Measurements from ENCODE around the gene ZNF600.
"Not testable (repeated sequence)": the region's sequence is repeated elsewhere in the genome, so short reads cannot be mapped to it uniquely, and the experiment has no call there.

The ZNF600 gene

GRCh38 chr19:52786464-52787354 is at the start of gene ZNF600:
ZNF600 (minus strand) TSS chr19:52786791; CDS start chr19:52778888, 7,903 bp downstream.
- H4K20me1 ChIP-seq (ENCODE audit: control insufficient read depth, insufficient read depth, low read depth, low read length); H3K9me2 ChIP-seq (replicated peaks; ENCODE audit: control insufficient read depth, low read length); H3K27ac ChIP-seq (ENCODE audit: low read depth, low read length): not testable (repeated sequence)

GRCh38 chr19:52834289-52834688 is 47.7 kb upstream of the ZNF600 start:
- not testable (repeated sequence) for H3K27ac ChIP-seq (ENCODE audit: low read depth, low read length); H3K4me1 ChIP-seq (ENCODE audit: control insufficient read depth, low read length); H3K4me2 ChIP-seq (ENCODE audit: low read length); H3K4me3 ChIP-seq (ENCODE audit: low read length); H3K9me3 ChIP-seq (ENCODE audit: control insufficient read depth, insufficient read depth, low read length); H3F3A ChIP-seq (ENCODE audit: control insufficient read depth, insufficient read depth); H3K9me2 ChIP-seq (replicated peaks; ENCODE audit: control insufficient read depth, low read length); H3K27me3 ChIP-seq (ENCODE audit: control insufficient read depth, low read length); H3K79me2 ChIP-seq (ENCODE audit: control insufficient read depth, low read length); H4K20me1 ChIP-seq (ENCODE audit: control insufficient read depth, insufficient read depth, low read depth, low read length)
- H3K36me3 ChIP-seq (ENCODE audit: control insufficient read depth, low read length) = peaks cover 26% of the 10 kb centered on the region

More at GRCh38 chr19:52786464-52787354, at the start of gene ZNF600:
- peak within 1 kb of the TSS; percentile 69 for H3K4me2 ChIP-seq (ENCODE audit: low read length)
- peak within 1 kb of the TSS; percentile 94 for H3K4me3 ChIP-seq (ENCODE audit: low read length)
- H3F3A ChIP-seq (ENCODE audit: control insufficient read depth, insufficient read depth); H3K4me1 ChIP-seq (ENCODE audit: control insufficient read depth, low read length); H3K27me3 ChIP-seq (ENCODE audit: control insufficient read depth, low read length); H3K9me3 ChIP-seq (ENCODE audit: control insufficient read depth, insufficient read depth, low read length); H3K36me3 ChIP-seq (ENCODE audit: control insufficient read depth, low read length): not testable (repeated sequence)
- peaks cover 17% of the 10 kb centered on the region for H3K79me2 ChIP-seq (ENCODE audit: control insufficient read depth, low read length)

- not testable (repeated sequence) for H4K20me1 ChIP-seq (ENCODE audit: control insufficient read depth, insufficient read depth, low read depth, low read length); H3K27me3 ChIP-seq (ENCODE audit: control insufficient read depth, low read length); H3K9me2 ChIP-seq (replicated peaks; ENCODE audit: control insufficient read depth, low read length); H3K27ac ChIP-seq (ENCODE audit: low read depth, low read length); H3K9me3 ChIP-seq (ENCODE audit: control insufficient read depth, insufficient read depth, low read length); H3K4me1 ChIP-seq (ENCODE audit: control insufficient read depth, low read length); H3K4me3 ChIP-seq (ENCODE audit: low read length); H3F3A ChIP-seq (ENCODE audit: control insufficient read depth, insufficient read depth); H3K4me2 ChIP-seq (ENCODE audit: low read length); H3K79me2 ChIP-seq (ENCODE audit: control insufficient read depth, low read length)
- peaks cover 19% of the 10 kb centered on the region for H3K36me3 ChIP-seq (ENCODE audit: control insufficient read depth, low read length)
Observed at GRCh38 chr19:52833541-52833940, 47.0 kb upstream of the ZNF600 start.

- not testable (repeated sequence) for H3K9me2 ChIP-seq (replicated peaks; ENCODE audit: control insufficient read depth, low read length); H3K27ac ChIP-seq (ENCODE audit: low read depth, low read length); H3K27me3 ChIP-seq (ENCODE audit: control insufficient read depth, low read length); H3K9me3 ChIP-seq (ENCODE audit: control insufficient read depth, insufficient read depth, low read length); H4K20me1 ChIP-seq (ENCODE audit: control insufficient read depth, insufficient read depth, low read depth, low read length); H3K4me1 ChIP-seq (ENCODE audit: control insufficient read depth, low read length); H3K79me2 ChIP-seq (ENCODE audit: control insufficient read depth, low read length); H3K36me3 ChIP-seq (ENCODE audit: control insufficient read depth, low read length); H3F3A ChIP-seq (ENCODE audit: control insufficient read depth, insufficient read depth); H3K4me2 ChIP-seq (ENCODE audit: low read length); H3K4me3 ChIP-seq (ENCODE audit: low read length)
Observed at GRCh38 chr19:52829866-52830265, 43.3 kb upstream of the ZNF600 start.

GRCh38 chr19:52825765-52826164 is 39.2 kb upstream of the ZNF600 start:
- H3K27me3 ChIP-seq (ENCODE audit: control insufficient read depth, low read length) = no peaks in the 10 kb centered on the region
- no peaks in the 10 kb centered on the region for H3K9me3 ChIP-seq (ENCODE audit: control insufficient read depth, insufficient read depth, low read length)
- no peak overlapping the region for H3K27ac ChIP-seq (ENCODE audit: low read depth, low read length)
- H3K9me2 ChIP-seq (replicated peaks; ENCODE audit: control insufficient read depth, low read length) = no peaks in the 10 kb centered on the region
- H3F3A ChIP-seq (ENCODE audit: control insufficient read depth, insufficient read depth) = no peaks in the 10 kb centered on the region
- H3K4me1 ChIP-seq (ENCODE audit: control insufficient read depth, low read length) = no peaks in the 10 kb centered on the region
- H3K36me3 ChIP-seq (ENCODE audit: control insufficient read depth, low read length) = no peaks in the 10 kb centered on the region
- no peaks in the 10 kb centered on the region for H4K20me1 ChIP-seq (ENCODE audit: control insufficient read depth, insufficient read depth, low read depth, low read length)
- H3K4me3 ChIP-seq (ENCODE audit: low read length) = no peak overlapping the region
- H3K79me2 ChIP-seq (ENCODE audit: control insufficient read depth, low read length) = peaks cover 6% of the 10 kb centered on the region
- TF ChIP-seq EZH2phosphoT487 (IDR thresholded peaks at IDR 0.05; ENCODE audit: borderline replicate concordance, low read length) (no peak), CTCF (IDR thresholded peaks at IDR 0.05; ENCODE audit: low read depth, low read length, poor library complexity, severe bottlenecking) (no peak)
- H3K4me2 ChIP-seq (ENCODE audit: low read length) = no peak overlapping the region

Data from DOHH2 (cell line).